Tibial nerve (tissue), 4 donors: ENCODE data around the gene CALD1.

ENCODE experiments used
- CTCF ChIP-seq, 5 experiments: fragments of 200-600 bp in 3 of 5; fragments of 450-650 bp in 2 of 5; sonication (generic) in 3 of 5; IDR thresholded peaks; one replicate each; pipeline ENCODE4 v1.5.1; 2016 to 2019; ENCODE audit warnings: antibody characterized with exemption in 5 of 5, mild to moderate bottlenecking in 3 of 5, moderate library complexity in 2 of 5
- EP300 ChIP-seq, 2 donors: sonication (generic); formaldehyde crosslinking; IDR thresholded peaks; one replicate each; pipeline ENCODE4 v1.6.1; 2017; ENCODE audit warnings: antibody characterized with exemption in 2 of 2, mild to moderate bottlenecking in 1 of 2
- POLR2A ChIP-seq, 2 donors: fragments of 450-650 bp; IDR thresholded peaks; one replicate each; pipeline ENCODE4 v1.6.1; 2017; ENCODE audit warnings: antibody characterized with exemption in 2 of 2, mild to moderate bottlenecking in 2 of 2, moderate library complexity in 2 of 2

- TF ChIP-seq CTCF (IDR thresholded peaks at IDR 0.05) (no peak), POLR2A (IDR thresholded peaks at IDR 0.05) (no peak), EP300 (IDR thresholded peaks at IDR 0.05) (no peak)
These were observed 39.3 kb downstream of the CALD1 start for GRCh38 chr7:134818613-134819345.
